ENCODE results near the gene NBAS.
"Not testable (repeated sequence)": the region's sequence is repeated elsewhere in the genome, so short reads cannot be mapped to it uniquely, and the experiment has no call there.

The NBAS gene

GRCh38 chr2:15544227-15544626, 16.9 kb downstream of the NBAS start:
- H3K9ac ChIP-seq (ENCODE audit: low read length), result no peak overlapping the region
- no peak overlapping the region for H3K4me3 ChIP-seq (ENCODE audit: insufficient read depth, low read length, poor library complexity, severe bottlenecking)
- no peak overlapping the region for H3K27ac ChIP-seq (ENCODE audit: low read depth, low read length)
- TF ChIP-seq EZH2phosphoT487 (conservative IDR thresholded peaks at IDR 0.05; ENCODE audit: low read length) (no peak), CTCF (IDR thresholded peaks at IDR 0.05; ENCODE audit: insufficient read depth, low read length, poor library complexity, severe bottlenecking) (no peak)
- H3K79me2 ChIP-seq (ENCODE audit: insufficient read depth, low read length), result no peaks in the 10 kb centered on the region
- H4K20me1 ChIP-seq (ENCODE audit: low read depth, low read length), result no peaks in the 10 kb centered on the region
- H3K9me3 ChIP-seq (ENCODE audit: insufficient read depth, low read length), result no peaks in the 10 kb centered on the region
- 0 out of 2 replicates have a peak, but pooled peaks cover 4% of the 10 kb centered on the region for H3F3A ChIP-seq (ENCODE audit: insufficient read depth)
- no peaks in the 10 kb centered on the region for H3K9me2 ChIP-seq (replicated peaks; ENCODE audit: insufficient read depth, low read length)
- no peaks in the 10 kb centered on the region for H3K36me3 ChIP-seq (ENCODE audit: low read length)
- no peak overlapping the region for H3K4me2 ChIP-seq (ENCODE audit: low read depth, low read length, poor library complexity, severe bottlenecking)
- no peak overlapping the region for H2AFZ ChIP-seq (ENCODE audit: low read depth, low read length, severe bottlenecking)
- H3K27me3 ChIP-seq (ENCODE audit: low read length), result no peaks in the 10 kb centered on the region

- Histone ChIP-seq H3K9ac (ENCODE audit: low read length) (no peak overlapping the region), H3K9me3 (ENCODE audit: insufficient read depth, low read length) (no peaks in the 10 kb centered on the region), H3K9me2 (replicated peaks; ENCODE audit: insufficient read depth, low read length) (no peaks in the 10 kb centered on the region), H4K20me1 (ENCODE audit: low read depth, low read length) (no peaks in the 10 kb centered on the region), H3K4me3 (ENCODE audit: insufficient read depth, low read length, poor library complexity, severe bottlenecking) (no peak overlapping the region), H3K27me3 (ENCODE audit: low read length) (no peaks in the 10 kb centered on the region), H3K4me2 (ENCODE audit: low read depth, low read length, poor library complexity, severe bottlenecking) (no peak overlapping the region), H2AFZ (ENCODE audit: low read depth, low read length, severe bottlenecking) (no peak overlapping the region), H3K36me3 (ENCODE audit: low read length) (no peaks in the 10 kb centered on the region), H3K79me2 (ENCODE audit: insufficient read depth, low read length) (no peaks in the 10 kb centered on the region), H3F3A (ENCODE audit: insufficient read depth) (0 out of 2 replicates have a peak, but pooled peaks cover 4% of the 10 kb centered on the region), H3K27ac (ENCODE audit: low read depth, low read length) (no peak overlapping the region)
- TF ChIP-seq EZH2phosphoT487 (conservative IDR thresholded peaks at IDR 0.05; ENCODE audit: low read length), result no peak
- no peak for TF ChIP-seq CTCF (IDR thresholded peaks at IDR 0.05; ENCODE audit: insufficient read depth, low read length, poor library complexity, severe bottlenecking)
These were observed 17.6 kb downstream of the NBAS start for GRCh38 chr2:15543541-15543940.

GRCh38 chr2:15543053-15543452, 18.1 kb downstream of the NBAS start:
- no peak overlapping the region for H3K4me2 ChIP-seq (ENCODE audit: low read depth, low read length, poor library complexity, severe bottlenecking)
- no peaks in the 10 kb centered on the region for H3K79me2 ChIP-seq (ENCODE audit: insufficient read depth, low read length)
- no peak overlapping the region for H3K27ac ChIP-seq (ENCODE audit: low read depth, low read length)
- TF ChIP-seq EZH2phosphoT487 (conservative IDR thresholded peaks at IDR 0.05; ENCODE audit: low read length), result no peak
- TF ChIP-seq CTCF (IDR thresholded peaks at IDR 0.05; ENCODE audit: insufficient read depth, low read length, poor library complexity, severe bottlenecking), result no peak
- no peak overlapping the region for H3K9ac ChIP-seq (ENCODE audit: low read length)
- H4K20me1 ChIP-seq (ENCODE audit: low read depth, low read length), result no peaks in the 10 kb centered on the region
- H3K9me2 ChIP-seq (replicated peaks; ENCODE audit: insufficient read depth, low read length), result no peaks in the 10 kb centered on the region
- H3K4me3 ChIP-seq (ENCODE audit: insufficient read depth, low read length, poor library complexity, severe bottlenecking), result no peak overlapping the region
- no peaks in the 10 kb centered on the region for H3K36me3 ChIP-seq (ENCODE audit: low read length)
- H3K27me3 ChIP-seq (ENCODE audit: low read length), result no peaks in the 10 kb centered on the region
- no peaks in the 10 kb centered on the region for H3K9me3 ChIP-seq (ENCODE audit: insufficient read depth, low read length)
- H2AFZ ChIP-seq (ENCODE audit: low read depth, low read length, severe bottlenecking), result no peak overlapping the region
- 0 out of 2 replicates have a peak, but pooled peaks cover 4% of the 10 kb centered on the region for H3F3A ChIP-seq (ENCODE audit: insufficient read depth)

GRCh38 chr2:15542269-15542668, 18.9 kb downstream of the NBAS start:
- H3K9ac ChIP-seq (ENCODE audit: low read length); H3K9me3 ChIP-seq (ENCODE audit: insufficient read depth, low read length); H2AFZ ChIP-seq (ENCODE audit: low read depth, low read length, severe bottlenecking); H3F3A ChIP-seq (ENCODE audit: insufficient read depth); H3K9me2 ChIP-seq (replicated peaks; ENCODE audit: insufficient read depth, low read length); H3K36me3 ChIP-seq (ENCODE audit: low read length); H3K27ac ChIP-seq (ENCODE audit: low read depth, low read length); H3K79me2 ChIP-seq (ENCODE audit: insufficient read depth, low read length); H3K4me2 ChIP-seq (ENCODE audit: low read depth, low read length, poor library complexity, severe bottlenecking); H3K4me3 ChIP-seq (ENCODE audit: insufficient read depth, low read length, poor library complexity, severe bottlenecking); H3K27me3 ChIP-seq (ENCODE audit: low read length); H4K20me1 ChIP-seq (ENCODE audit: low read depth, low read length): not testable (repeated sequence)

- Histone ChIP-seq H3K27ac (ENCODE audit: low read depth, low read length) (peak overlapping the region; percentile 35; the same call in 1 of the 2 replicates), H3K4me2 (ENCODE audit: low read depth, low read length, poor library complexity, severe bottlenecking) (peak overlapping the region; percentile 43), H3K9ac (ENCODE audit: low read length) (0 out of 2 replicates have a peak overlapping the region, but pooled peaks have one; percentile 3)
- not testable (repeated sequence) for H3K79me2 ChIP-seq (ENCODE audit: insufficient read depth, low read length); H2AFZ ChIP-seq (ENCODE audit: low read depth, low read length, severe bottlenecking); H3K9me2 ChIP-seq (replicated peaks; ENCODE audit: insufficient read depth, low read length); H3K9me3 ChIP-seq (ENCODE audit: insufficient read depth, low read length); H3K4me3 ChIP-seq (ENCODE audit: insufficient read depth, low read length, poor library complexity, severe bottlenecking); H4K20me1 ChIP-seq (ENCODE audit: low read depth, low read length); H3K27me3 ChIP-seq (ENCODE audit: low read length); H3K36me3 ChIP-seq (ENCODE audit: low read length); H3F3A ChIP-seq (ENCODE audit: insufficient read depth)
These were observed 20.6 kb downstream of the NBAS start for GRCh38 chr2:15540523-15540922.

Measured in SU-DHL-6 (cell line).